Kidney (tissue), 14 donors: Measurements from ENCODE around the gene RASA2. TPM values are rescaled to one million over a fixed set of nuclear protein-coding genes. Genes with fewer than 3 reads are reported as not detected.

Source experiments
- DNase-seq, 5 donors: peaks; one replicate each; pipeline ENCODE4 v3.0.0-alpha.2; 2013 to 2020
- FAIRE-seq: peaks from 2 replicates; lab custom pipeline; 2012; peaks lifted over from hg19 to GRCh38; lab: Jason Lieb, UNC
- H3K27ac ChIP-seq, 2 donors: one replicate each; pipeline ENCODE4 v1.7.0; 2013; ENCODE audit warnings: low read depth in 2 of 2, low read length in 2 of 2, inconsistent platforms in 1 of 2
- H3K27me3 ChIP-seq: one replicate; pipeline ENCODE4 v1.7.1; 2013; ENCODE audit warnings: low read length, inconsistent platforms; ENCODE audit not compliant: control insufficient read depth, insufficient read depth
- H3K36me3 ChIP-seq, 3 donors: one replicate each; pipeline versions ENCODE4 v1.7.0 to v1.7.1; 2013; ENCODE audit warnings: low read length in 3 of 3, control low read depth in 1 of 3, inconsistent platforms in 1 of 3; ENCODE audit not compliant: insufficient read depth in 3 of 3, control insufficient read depth in 2 of 3
- H3K4me1 ChIP-seq, 3 donors: one replicate each; pipeline versions ENCODE4 v1.7.0 to v1.7.1; 2013; ENCODE audit warnings: low read length in 3 of 3, inconsistent platforms in 1 of 3, low read depth in 1 of 3; ENCODE audit not compliant: control insufficient read depth in 2 of 3, insufficient read depth in 2 of 3
- H3K4me3 ChIP-seq, 3 donors: one replicate each; pipeline versions ENCODE4 v1.7.0 to v1.8.1; 2013; ENCODE audit warnings: low read length in 3 of 3, control low read depth in 1 of 3, inconsistent platforms in 1 of 3
- H3K9ac ChIP-seq, 3 donors: one replicate each; pipeline versions ENCODE4 v1.7.0 to v1.7.1; 2013; ENCODE audit warnings: low read length in 3 of 3, control low read depth in 1 of 3, inconsistent platforms in 1 of 3
- H3K9me3 ChIP-seq, 3 donors: one replicate each; pipeline versions ENCODE4 v1.7.0 to v1.7.1; 2013; ENCODE audit warnings: low read length in 3 of 3, control low read depth in 1 of 3, inconsistent platforms in 1 of 3; ENCODE audit not compliant: control insufficient read depth in 2 of 3, insufficient read depth in 1 of 3
- intact Hi-C: fragments of 100-400 bp; cut with DNase I; formaldehyde crosslinking; loops from one replicate; pipeline ENCODE4 v1.11.1; 2022
- polyA plus RNA-seq: library from polyadenylated mRNA; stranded (reverse); fragments of 350-450 nt; fragmentation: Illumina TruSeq; extraction: RNeasy Lipid Tissue Mini Kit (QIAGEN cat#74804); gene quantifications from one replicate; pipeline ENCODE4 v1.2.3, GENCODE V29; 2014; ENCODE audit warnings: low read depth, low replicate concordance; ENCODE audit not compliant: insufficient read depth
- total RNA-seq: library from RNA; stranded (reverse); fragmentation: NEBNext Ultra II Directional; extraction: Animal tissue kit (Norgen Biotek cat#: 25700); gene quantifications from one replicate; pipeline ENCODE4 v1.2.1, GENCODE V29; 2021
- TF ChIP-seq, protein P1 (sequence below): IDR thresholded peaks from 3 replicates; pipeline ENCODE4 v1.5.1; 2012; ENCODE audit warnings: mild to moderate bottlenecking, moderate library complexity, borderline replicate concordance; ENCODE audit not compliant: insufficient read depth; ENCODE audit errors: extremely low read depth
- donor health status: control.
- donor health status: control.
- donor health status: control.
- donor health status: control.
- donor health status: control.
- donor health status: DM: yes; HTN: yes; CAD: no.
- donor health status: Normal renal cell carcinoma (clear cell type).

Gene RASA2
- total and polyA plus RNA-seq, 2 donors from 2014 or later, result 2.2 to 29.8 TPM

DNA sequence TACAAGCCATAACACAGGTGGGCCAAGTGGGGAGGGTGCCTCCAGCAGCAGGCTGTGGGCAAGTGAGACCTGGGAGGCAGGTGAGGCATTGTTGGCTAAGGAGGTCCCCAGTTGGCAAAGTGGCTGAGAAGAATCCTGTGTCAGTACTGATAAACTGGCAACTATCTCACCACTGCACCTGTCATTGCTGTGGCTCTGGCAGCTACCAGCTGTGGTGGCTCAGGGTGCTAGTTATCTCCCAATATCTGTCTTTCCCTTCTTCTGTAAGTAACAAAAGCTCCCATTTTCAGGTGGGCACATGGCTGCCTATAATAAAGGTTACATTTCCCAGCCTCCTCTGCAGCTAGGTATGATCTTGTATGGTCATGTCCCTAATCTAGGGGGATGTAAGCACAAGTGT, 170.7 kb downstream of the RASA2 start:
- H3K9ac ChIP-seq, result no peak overlapping the region
- no peak for DNase-seq
- H3K27me3 ChIP-seq, result no peaks in the 10 kb centered on the region
- no peaks in the 10 kb centered on the region for H3K9me3 ChIP-seq
- FAIRE-seq, result no peak
- intact Hi-C loops, result no loop called here
- H3K27ac ChIP-seq, result no peak overlapping the region
- no peaks in the 10 kb centered on the region for H3K36me3 ChIP-seq
- no peak overlapping the region for H3K4me3 ChIP-seq
- H3K4me1 ChIP-seq, result peaks cover 0 to 8% (median 5%) of the 10 kb centered on the region in 3 donors
- TF ChIP-seq, protein P1, sequence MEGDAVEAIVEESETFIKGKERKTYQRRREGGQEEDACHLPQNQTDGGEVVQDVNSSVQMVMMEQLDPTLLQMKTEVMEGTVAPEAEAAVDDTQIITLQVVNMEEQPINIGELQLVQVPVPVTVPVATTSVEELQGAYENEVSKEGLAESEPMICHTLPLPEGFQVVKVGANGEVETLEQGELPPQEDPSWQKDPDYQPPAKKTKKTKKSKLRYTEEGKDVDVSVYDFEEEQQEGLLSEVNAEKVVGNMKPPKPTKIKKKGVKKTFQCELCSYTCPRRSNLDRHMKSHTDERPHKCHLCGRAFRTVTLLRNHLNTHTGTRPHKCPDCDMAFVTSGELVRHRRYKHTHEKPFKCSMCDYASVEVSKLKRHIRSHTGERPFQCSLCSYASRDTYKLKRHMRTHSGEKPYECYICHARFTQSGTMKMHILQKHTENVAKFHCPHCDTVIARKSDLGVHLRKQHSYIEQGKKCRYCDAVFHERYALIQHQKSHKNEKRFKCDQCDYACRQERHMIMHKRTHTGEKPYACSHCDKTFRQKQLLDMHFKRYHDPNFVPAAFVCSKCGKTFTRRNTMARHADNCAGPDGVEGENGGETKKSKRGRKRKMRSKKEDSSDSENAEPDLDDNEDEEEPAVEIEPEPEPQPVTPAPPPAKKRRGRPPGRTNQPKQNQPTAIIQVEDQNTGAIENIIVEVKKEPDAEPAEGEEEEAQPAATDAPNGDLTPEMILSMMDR, result no peak

DNA sequence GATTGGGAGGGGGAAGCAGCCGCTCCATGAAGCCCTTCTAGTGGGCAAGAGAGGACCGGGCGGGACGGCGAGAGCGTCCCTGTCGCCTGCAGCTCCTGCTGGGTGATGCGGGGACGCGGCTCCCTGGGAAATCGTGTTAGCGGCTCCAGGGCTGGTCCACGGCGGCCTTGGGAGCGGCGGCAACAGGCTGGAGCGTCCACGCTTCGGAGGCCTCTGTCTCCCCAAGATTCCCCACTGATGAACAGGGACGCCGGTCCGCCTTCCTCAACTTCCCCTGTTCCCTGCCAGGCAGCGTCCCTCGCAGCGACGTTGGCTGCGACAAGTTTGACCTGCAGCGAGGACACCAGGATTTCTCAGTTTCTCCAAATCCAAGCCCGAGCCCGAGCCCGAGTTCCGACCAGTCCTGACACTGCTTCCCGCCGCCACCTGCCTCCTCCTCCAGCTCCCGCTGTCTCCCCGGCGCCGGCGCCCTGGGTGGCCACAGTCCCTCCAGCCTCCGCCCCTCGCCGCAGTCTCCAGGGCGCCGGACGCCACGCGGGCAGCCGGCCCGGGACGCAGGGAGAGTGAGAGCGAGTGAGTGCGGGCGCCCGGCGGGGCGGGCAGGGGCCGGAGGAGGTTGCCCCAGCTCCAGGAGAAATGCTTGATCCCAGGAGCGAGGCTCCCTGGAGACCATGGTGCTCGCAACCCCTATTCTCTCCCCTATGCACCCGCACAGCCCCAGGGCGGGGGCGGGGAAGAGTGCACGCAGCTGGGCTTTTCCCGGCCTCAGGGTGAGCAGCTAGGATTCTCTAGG, 173.2 kb downstream of the RASA2 start:
- Histone ChIP-seq H3K9ac (peak overlapping the region; percentile 24 to 61 (median 41)), H3K36me3 (no peaks in the 10 kb centered on the region), H3K27me3 (no peaks in the 10 kb centered on the region), H3K4me1 (peaks cover 0 to 18% (median 17%) of the 10 kb centered on the region in 3 donors), H3K27ac (peak overlapping the region; percentile 17 to 26), H3K9me3 (no peaks in the 10 kb centered on the region), H3K4me3 (peak overlapping the region; percentile 60 to 79 (median 66))
- intact Hi-C loops, result no loop called here
- DNase-seq (peak; percentile 64 to 85 (median 75)), FAIRE-seq (no peak)
- TF ChIP-seq, protein P1, result no peak

DNA sequence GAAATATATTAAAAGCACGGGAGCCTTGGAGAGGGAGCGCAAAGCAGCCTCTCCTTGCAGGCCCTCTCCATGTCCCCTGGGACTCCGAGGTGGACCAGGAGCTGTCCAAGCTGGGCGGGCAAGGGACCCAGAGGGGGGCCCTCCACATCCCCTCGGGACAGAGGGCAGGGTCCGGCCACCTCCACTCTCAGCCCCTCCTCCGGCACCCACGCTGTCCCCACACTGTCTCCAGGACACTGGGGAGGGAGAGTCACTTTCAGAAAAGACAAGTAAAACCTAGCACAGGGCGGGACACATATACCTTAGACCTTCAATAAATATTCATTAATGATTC, 173.8 kb downstream of the RASA2 start:
- no peak overlapping the region for H3K9ac ChIP-seq
- H3K9me3 ChIP-seq, result no peaks in the 10 kb centered on the region
- H3K27me3 ChIP-seq, result no peaks in the 10 kb centered on the region
- H3K27ac ChIP-seq, result peak overlapping the region in 1 of 2 donors; percentile 17
- H3K36me3 ChIP-seq, result no peaks in the 10 kb centered on the region
- peak overlapping the region; percentile 21 to 79 (median 26) for H3K4me3 ChIP-seq
- peaks cover 0 to 18% (median 17%) of the 10 kb centered on the region in 3 donors for H3K4me1 ChIP-seq
- no peak for FAIRE-seq
- TF ChIP-seq, protein P1, result no peak
- DNase-seq, result peak in 1 of 5 donors; percentile 66
- intact Hi-C loops, result no loop called here
